Measurements from ENCODE around the gene BABAM2.

BABAM2 gene

GRCh38 chr2:28168376-28168775 is 277.8 kb downstream of the BABAM2 start:
- Histone ChIP-seq H3K27ac (ENCODE audit: low read length) (no peak overlapping the region), H3K36me3 (replicated peaks; ENCODE audit: insufficient read depth, low read length) (no peaks in the 10 kb centered on the region), H2AFZ (ENCODE audit: low read length) (no peak overlapping the region), H3K9me3 (replicated peaks; ENCODE audit: insufficient read depth, low read length) (no peaks in the 10 kb centered on the region), H3K27me3 (replicated peaks; ENCODE audit: insufficient read depth, low read length) (no peaks in the 10 kb centered on the region), H3K4me1 (ENCODE audit: low read length) (no peaks in the 10 kb centered on the region), H3K9ac (ENCODE audit: low read length) (no peak overlapping the region), H4K20me1 (ENCODE audit: insufficient read depth, low read length) (no peaks in the 10 kb centered on the region), H3K9me2 (replicated peaks; ENCODE audit: insufficient read depth, low read length) (no peaks in the 10 kb centered on the region), H3K79me2 (ENCODE audit: low read length) (no peaks in the 10 kb centered on the region), H3K4me3 (ENCODE audit: low read length) (no peak overlapping the region), H3F3A (ENCODE audit: insufficient read depth, low read length) (no peaks in the 10 kb centered on the region), H3K4me2 (ENCODE audit: low read depth, low read length) (no peak overlapping the region)
- no peak for DNase-seq
- TF ChIP-seq, protein P1, sequence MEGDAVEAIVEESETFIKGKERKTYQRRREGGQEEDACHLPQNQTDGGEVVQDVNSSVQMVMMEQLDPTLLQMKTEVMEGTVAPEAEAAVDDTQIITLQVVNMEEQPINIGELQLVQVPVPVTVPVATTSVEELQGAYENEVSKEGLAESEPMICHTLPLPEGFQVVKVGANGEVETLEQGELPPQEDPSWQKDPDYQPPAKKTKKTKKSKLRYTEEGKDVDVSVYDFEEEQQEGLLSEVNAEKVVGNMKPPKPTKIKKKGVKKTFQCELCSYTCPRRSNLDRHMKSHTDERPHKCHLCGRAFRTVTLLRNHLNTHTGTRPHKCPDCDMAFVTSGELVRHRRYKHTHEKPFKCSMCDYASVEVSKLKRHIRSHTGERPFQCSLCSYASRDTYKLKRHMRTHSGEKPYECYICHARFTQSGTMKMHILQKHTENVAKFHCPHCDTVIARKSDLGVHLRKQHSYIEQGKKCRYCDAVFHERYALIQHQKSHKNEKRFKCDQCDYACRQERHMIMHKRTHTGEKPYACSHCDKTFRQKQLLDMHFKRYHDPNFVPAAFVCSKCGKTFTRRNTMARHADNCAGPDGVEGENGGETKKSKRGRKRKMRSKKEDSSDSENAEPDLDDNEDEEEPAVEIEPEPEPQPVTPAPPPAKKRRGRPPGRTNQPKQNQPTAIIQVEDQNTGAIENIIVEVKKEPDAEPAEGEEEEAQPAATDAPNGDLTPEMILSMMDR (IDR thresholded peaks at IDR 0.05; ENCODE audit: low read length): no peak
- TF ChIP-seq EZH2phosphoT487 (IDR thresholded peaks at IDR 0.05; ENCODE audit: low read length): no peak
- no peak for TF ChIP-seq EZH2 (optimal IDR thresholded peaks at IDR 0.05; ENCODE audit: low read depth, low read length)

DNA sequence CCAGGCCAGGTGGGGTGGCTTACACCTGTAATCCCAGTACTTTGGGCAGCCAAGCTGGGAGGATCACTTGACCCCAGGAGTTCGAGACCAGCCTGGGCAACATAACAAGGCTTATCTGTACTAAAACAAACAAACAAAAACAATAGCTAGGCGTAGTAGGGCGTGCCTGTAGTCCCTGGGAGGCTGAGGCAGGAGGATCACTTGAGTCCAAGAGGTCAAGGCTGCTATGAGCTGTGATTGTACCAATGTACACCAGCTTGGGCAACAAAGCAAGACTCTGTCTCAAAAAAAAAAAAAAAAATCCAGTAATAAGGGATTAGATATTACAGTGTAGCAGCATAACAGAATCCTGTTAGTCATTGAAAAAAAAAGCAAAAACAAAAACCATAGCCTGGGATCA is 279.0 kb downstream of the BABAM2 start:
- TF ChIP-seq EZH2 (optimal IDR thresholded peaks at IDR 0.05; ENCODE audit: low read depth, low read length): no peak
- no peak for TF ChIP-seq EZH2phosphoT487 (IDR thresholded peaks at IDR 0.05; ENCODE audit: low read length)
- TF ChIP-seq, protein P1 (IDR thresholded peaks at IDR 0.05; ENCODE audit: low read length): no peak
- Histone ChIP-seq H3K79me2 (ENCODE audit: low read length) (no peaks in the 10 kb centered on the region), H4K20me1 (ENCODE audit: insufficient read depth, low read length) (no peaks in the 10 kb centered on the region), H3K9me2 (replicated peaks; ENCODE audit: insufficient read depth, low read length) (no peaks in the 10 kb centered on the region), H3K9me3 (replicated peaks; ENCODE audit: insufficient read depth, low read length) (no peaks in the 10 kb centered on the region), H3K27me3 (replicated peaks; ENCODE audit: insufficient read depth, low read length) (no peaks in the 10 kb centered on the region), H3K27ac (ENCODE audit: low read length) (no peak overlapping the region), H3K36me3 (replicated peaks; ENCODE audit: insufficient read depth, low read length) (no peaks in the 10 kb centered on the region), H3K4me1 (ENCODE audit: low read length) (no peaks in the 10 kb centered on the region), H3F3A (ENCODE audit: insufficient read depth, low read length) (no peaks in the 10 kb centered on the region), H3K9ac (ENCODE audit: low read length) (no peak overlapping the region), H3K4me2 (ENCODE audit: low read depth, low read length) (no peak overlapping the region), H3K4me3 (ENCODE audit: low read length) (no peak overlapping the region), H2AFZ (ENCODE audit: low read length) (no peak overlapping the region)
- DNase-seq: no peak

DNA sequence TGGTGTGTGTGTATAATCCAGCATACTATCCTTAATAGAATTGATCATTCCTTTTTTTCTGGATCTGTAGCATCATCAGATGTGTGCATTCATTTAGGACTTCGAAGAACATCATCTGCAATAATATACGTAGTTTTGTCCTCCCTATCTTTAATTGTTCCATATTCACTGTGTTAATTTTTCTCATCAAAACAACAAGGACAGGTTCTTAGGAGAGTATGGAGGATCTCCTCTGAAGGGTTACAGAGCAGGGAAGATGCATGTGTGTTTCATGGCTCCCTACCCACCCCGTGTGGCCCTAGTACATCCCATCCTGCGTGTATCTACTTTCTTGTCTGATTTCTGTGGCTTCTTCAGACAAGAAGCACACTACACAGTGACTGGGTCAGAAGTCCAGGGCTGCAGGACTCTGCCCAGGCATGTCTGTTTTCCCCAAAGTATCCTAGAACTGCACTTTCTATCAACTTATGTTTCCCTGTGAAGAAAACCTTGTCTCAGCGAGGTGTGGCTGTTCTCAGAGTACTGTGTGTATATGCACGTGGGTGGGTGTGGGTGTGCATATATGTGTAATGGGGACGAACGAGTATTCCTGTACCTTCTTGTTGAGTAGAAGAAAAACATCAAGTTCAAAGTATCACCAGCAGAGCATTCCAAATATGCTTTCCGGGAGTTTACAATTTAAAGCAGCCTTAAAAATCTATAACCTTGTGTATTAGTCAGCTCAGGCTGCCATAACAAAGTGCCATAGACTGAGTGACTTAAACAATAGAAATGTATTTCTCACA is 281.8 kb downstream of the BABAM2 start:
- H3K27ac ChIP-seq (ENCODE audit: low read length): no peak overlapping the region
- H3K9me2 ChIP-seq (replicated peaks; ENCODE audit: insufficient read depth, low read length): no peaks in the 10 kb centered on the region
- H3K27me3 ChIP-seq (replicated peaks; ENCODE audit: insufficient read depth, low read length): no peaks in the 10 kb centered on the region

More for the DNA sequence above, 281.8 kb downstream of the BABAM2 start:
- no peak overlapping the region for H3K9ac ChIP-seq (ENCODE audit: low read length)
- no peaks in the 10 kb centered on the region for H3K9me3 ChIP-seq (replicated peaks; ENCODE audit: insufficient read depth, low read length)
- TF ChIP-seq, protein P1 (IDR thresholded peaks at IDR 0.05; ENCODE audit: low read length): no peak
- TF ChIP-seq EZH2phosphoT487 (IDR thresholded peaks at IDR 0.05; ENCODE audit: low read length) (no peak), EZH2 (optimal IDR thresholded peaks at IDR 0.05; ENCODE audit: low read depth, low read length) (no peak)
- H2AFZ ChIP-seq (ENCODE audit: low read length): no peak overlapping the region
- no peak for DNase-seq
- no peak overlapping the region for H3K4me2 ChIP-seq (ENCODE audit: low read depth, low read length)
- H4K20me1 ChIP-seq (ENCODE audit: insufficient read depth, low read length): no peaks in the 10 kb centered on the region
- H3K4me3 ChIP-seq (ENCODE audit: low read length): no peak overlapping the region
- no peaks in the 10 kb centered on the region for H3K4me1 ChIP-seq (ENCODE audit: low read length)
- H3F3A ChIP-seq (ENCODE audit: insufficient read depth, low read length): no peaks in the 10 kb centered on the region
- no peaks in the 10 kb centered on the region for H3K79me2 ChIP-seq (ENCODE audit: low read length)
- H3K36me3 ChIP-seq (replicated peaks; ENCODE audit: insufficient read depth, low read length): no peaks in the 10 kb centered on the region
